ENCODE measurements around the gene CLCNKA. TPM values are rescaled to one million over a fixed set of nuclear protein-coding genes. Genes with fewer than 3 reads are reported as not detected.

CLCNKA gene
- total RNA-seq, 4 donors from 2014 or later = 0.64 to 0.94 (median 0.80) TPM; not detected in 1

DNA sequence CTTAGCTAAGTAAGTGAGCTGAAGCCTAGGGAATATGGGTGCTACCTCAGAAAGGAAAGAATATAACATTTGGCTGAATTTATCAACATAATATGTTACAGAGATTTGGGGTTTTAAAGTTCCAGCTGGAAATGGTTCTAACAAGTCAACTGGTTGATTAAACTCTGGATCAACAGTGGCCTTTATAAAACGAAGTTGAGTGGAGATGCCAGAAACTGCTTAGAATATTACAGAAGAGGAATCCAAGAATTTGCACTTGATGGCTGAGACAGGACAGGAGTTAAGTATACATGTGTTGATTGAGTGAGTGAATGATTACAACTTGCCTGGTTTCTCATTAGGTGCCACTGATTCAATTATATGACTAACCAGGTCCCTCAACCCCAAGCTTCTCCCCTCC lies 38.6 kb upstream of the CLCNKA start:
- ATAC-seq (no peak), DNase-seq (no peak)
- Histone ChIP-seq H3K9me3 (no peaks in the 10 kb centered on the region), H3K27me3 (no peaks in the 10 kb centered on the region), H3K4me3 (no peak overlapping the region), H3K27ac (peak overlapping the region in 1 of 4 donors; percentile 18), H3K36me3 (no peaks in the 10 kb centered on the region), H3K4me1 (no peaks in the 10 kb centered on the region)
- intact Hi-C loops (cut with DNase I; ENCODE audit: low total_unique reads) (no loop called here), in situ Hi-C loops (cut with MboI; ENCODE audit: low sequenced_read_pairs in 4 of 4) (loop anchor here in 2 of 4 donors (10.0 to 25.0 kb wide), 2 partner anchors 168 to 171 kb away; partner anchors contain the start of gene UQCRHL (in 1 of the 2))
- TF ChIP-seq, protein P1, sequence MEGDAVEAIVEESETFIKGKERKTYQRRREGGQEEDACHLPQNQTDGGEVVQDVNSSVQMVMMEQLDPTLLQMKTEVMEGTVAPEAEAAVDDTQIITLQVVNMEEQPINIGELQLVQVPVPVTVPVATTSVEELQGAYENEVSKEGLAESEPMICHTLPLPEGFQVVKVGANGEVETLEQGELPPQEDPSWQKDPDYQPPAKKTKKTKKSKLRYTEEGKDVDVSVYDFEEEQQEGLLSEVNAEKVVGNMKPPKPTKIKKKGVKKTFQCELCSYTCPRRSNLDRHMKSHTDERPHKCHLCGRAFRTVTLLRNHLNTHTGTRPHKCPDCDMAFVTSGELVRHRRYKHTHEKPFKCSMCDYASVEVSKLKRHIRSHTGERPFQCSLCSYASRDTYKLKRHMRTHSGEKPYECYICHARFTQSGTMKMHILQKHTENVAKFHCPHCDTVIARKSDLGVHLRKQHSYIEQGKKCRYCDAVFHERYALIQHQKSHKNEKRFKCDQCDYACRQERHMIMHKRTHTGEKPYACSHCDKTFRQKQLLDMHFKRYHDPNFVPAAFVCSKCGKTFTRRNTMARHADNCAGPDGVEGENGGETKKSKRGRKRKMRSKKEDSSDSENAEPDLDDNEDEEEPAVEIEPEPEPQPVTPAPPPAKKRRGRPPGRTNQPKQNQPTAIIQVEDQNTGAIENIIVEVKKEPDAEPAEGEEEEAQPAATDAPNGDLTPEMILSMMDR (IDR thresholded peaks at IDR 0.05 in 4 of 5, conservative IDR thresholded peaks at IDR 0.05 in 1 of 5) = no peak
- TF ChIP-seq POLR2A (IDR thresholded peaks at IDR 0.05) = no peak

DNA sequence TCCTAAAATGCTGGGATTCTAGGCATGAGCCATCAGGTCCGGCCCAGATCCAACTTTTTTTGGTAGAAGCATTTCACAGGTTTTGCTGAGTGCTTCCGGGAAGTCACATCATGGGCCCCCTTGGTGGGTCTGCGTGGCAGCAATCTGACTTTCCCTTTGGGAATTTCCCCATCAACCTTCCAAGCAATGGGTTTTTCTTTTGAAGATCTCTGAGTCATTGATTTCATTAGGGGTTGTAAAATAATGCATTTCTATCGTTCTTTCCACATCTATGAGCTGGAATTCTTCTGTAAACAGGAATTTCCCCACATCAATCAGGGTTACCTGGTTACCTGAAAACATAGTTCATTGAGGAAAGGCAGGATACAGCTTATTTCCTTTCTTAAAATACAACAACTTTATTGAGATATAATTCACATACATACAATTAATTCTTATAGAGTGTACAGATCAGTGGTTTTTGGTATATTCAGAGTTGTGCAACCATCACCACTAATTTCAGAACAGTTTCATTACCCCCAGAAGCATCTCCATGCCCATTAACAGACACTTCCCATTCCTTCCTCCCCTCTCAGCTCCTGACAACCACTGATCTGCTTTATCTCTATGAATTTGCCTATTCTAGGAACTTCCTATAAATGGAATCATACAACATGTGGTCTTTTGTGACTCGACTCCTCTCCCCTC lies 36.1 kb upstream of the CLCNKA start:
- Histone ChIP-seq H3K4me3 (no peak overlapping the region), H3K27ac (no peak overlapping the region), H3K9me3 (no peaks in the 10 kb centered on the region), H3K4me1 (no peaks in the 10 kb centered on the region), H3K36me3 (no peaks in the 10 kb centered on the region), H3K27me3 (no peaks in the 10 kb centered on the region)
- ATAC-seq (no peak), DNase-seq (no peak)
- intact Hi-C loops (cut with DNase I; ENCODE audit: low total_unique reads) (no loop called here), in situ Hi-C loops (cut with MboI; ENCODE audit: low sequenced_read_pairs in 4 of 4) (loop anchor here in 2 of 4 donors (10.0 to 25.0 kb wide), 2 partner anchors 171 to 173 kb away; partner anchors contain the start of gene UQCRHL (in 1 of the 2))
- no peak for TF ChIP-seq POLR2A (IDR thresholded peaks at IDR 0.05)
- TF ChIP-seq, protein P1 (IDR thresholded peaks at IDR 0.05 in 4 of 5, conservative IDR thresholded peaks at IDR 0.05 in 1 of 5) = no peak

DNA sequence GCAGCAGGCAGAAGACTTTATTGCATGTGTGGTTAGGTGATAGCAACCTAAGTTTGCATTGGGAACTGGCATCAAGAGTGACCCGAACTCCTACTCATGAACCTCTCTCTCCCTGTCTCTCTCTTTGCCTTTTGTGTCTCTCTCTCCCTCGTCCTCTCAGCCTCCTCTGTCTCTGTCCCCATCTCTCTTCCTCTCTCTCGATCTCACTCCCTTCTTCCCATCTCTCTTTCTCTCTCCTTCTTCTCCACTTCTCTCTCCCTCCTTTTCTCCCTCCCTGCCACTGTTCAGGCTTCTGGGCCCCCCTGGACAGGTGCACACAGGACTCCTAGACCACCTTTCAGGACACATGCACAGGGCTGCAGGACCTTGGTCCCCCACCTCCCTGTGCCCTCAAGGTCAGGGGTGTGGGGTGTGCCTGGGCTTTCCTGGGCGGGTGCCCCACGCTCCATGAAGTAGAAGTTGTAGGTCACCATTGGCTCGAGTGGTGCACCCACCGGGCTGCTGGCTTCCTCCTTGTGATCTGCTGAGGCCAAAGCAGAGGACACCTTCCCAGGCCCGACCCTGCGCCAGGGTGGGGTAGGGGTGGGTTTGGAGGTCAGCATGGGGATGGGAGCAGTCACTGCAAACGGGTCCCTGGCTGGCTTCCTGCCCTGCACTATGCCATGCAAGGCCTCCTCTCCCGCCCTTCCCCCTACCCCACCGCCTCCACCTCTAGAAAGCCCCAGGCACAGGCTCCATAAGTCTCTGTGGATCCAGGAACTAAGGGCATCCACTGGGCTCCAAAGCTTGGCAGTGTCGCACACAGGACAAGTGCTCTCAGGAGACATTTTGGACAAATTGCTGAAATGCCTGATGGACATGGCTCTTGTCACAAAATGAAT lies 32.7 kb upstream of the CLCNKA start:
- in situ Hi-C loops (cut with MboI; ENCODE audit: low sequenced_read_pairs in 4 of 4) = loop anchor here in 2 of 4 donors (10.0 to 25.0 kb wide), 2 partner anchors 174 to 177 kb away; partner anchors contain the start of gene UQCRHL (in 1 of the 2)
- Histone ChIP-seq H3K4me1 (no peaks in the 10 kb centered on the region), H3K4me3 (no peak overlapping the region), H3K36me3 (no peaks in the 10 kb centered on the region), H3K9me3 (no peaks in the 10 kb centered on the region), H3K27ac (no peak overlapping the region), H3K27me3 (no peaks in the 10 kb centered on the region)
- TF ChIP-seq POLR2A (IDR thresholded peaks at IDR 0.05) = no peak
- TF ChIP-seq, protein P1 (IDR thresholded peaks at IDR 0.05 in 4 of 5, conservative IDR thresholded peaks at IDR 0.05 in 1 of 5) = no peak
- DNase-seq (no peak), ATAC-seq (no peak)
- intact Hi-C loops (cut with DNase I; ENCODE audit: low total_unique reads) = no loop called here

DNA sequence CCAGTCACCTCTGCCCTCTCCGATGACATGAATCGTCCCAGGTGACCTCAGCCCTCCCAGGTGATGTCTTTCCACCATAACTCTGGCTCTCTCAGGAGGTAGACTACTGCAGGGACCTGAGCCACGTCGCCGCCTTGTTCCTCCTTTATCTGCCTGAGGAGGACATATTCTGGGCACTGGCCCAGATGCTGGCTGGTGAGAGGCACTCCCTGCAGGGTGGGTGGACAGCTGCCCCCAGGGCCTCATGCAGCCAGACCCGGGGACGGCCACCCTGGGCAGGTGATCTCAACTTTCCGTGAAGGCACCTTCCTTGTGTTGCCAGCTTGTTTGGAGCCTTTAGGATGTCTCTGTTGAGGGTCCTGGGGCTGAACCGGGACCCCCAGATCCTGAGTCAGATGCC lies 32.1 kb upstream of the CLCNKA start:
- Histone ChIP-seq H3K4me3 (no peak overlapping the region), H3K9me3 (no peaks in the 10 kb centered on the region), H3K36me3 (no peaks in the 10 kb centered on the region), H3K27me3 (no peaks in the 10 kb centered on the region), H3K4me1 (no peaks in the 10 kb centered on the region), H3K27ac (no peak overlapping the region)
- intact Hi-C loops (cut with DNase I; ENCODE audit: low total_unique reads) = loop anchor here (5.0 kb wide), 1 partner anchor 172 kb away; no protein-coding TSS in a partner anchor
- DNase-seq (no peak), ATAC-seq (no peak)
- TF ChIP-seq, protein P1 (IDR thresholded peaks at IDR 0.05 in 4 of 5, conservative IDR thresholded peaks at IDR 0.05 in 1 of 5) = no peak
- no peak for TF ChIP-seq POLR2A (IDR thresholded peaks at IDR 0.05)
- in situ Hi-C loops (cut with MboI; ENCODE audit: low sequenced_read_pairs in 4 of 4) = loop anchor here (10.0 to 25.0 kb wide), 3 partner anchors 55 to 177 kb away; partner anchors contain the start of genes CLCNKB (in 1 of the 4) and UQCRHL (in 1 of the 4)

Data from gastrocnemius medialis (tissue), 4 donors.